Measurements from ENCODE around the gene LDAH.

LDAH gene

GRCh38 chr2:20671036-20671735, 151.7 kb downstream of the LDAH start:
- H3K27ac ChIP-seq (replicated peaks; ENCODE audit: low read length) = no peak overlapping the region
- no peak overlapping the region for H3K4me2 ChIP-seq (ENCODE audit: insufficient read depth, low read length, poor library complexity, severe bottlenecking)
- peak overlapping the region; percentile 13 for H3K4ac ChIP-seq (ENCODE audit: low read length)
- no peak overlapping the region for H2BK15ac ChIP-seq (ENCODE audit: low read length)
- H2AK5ac ChIP-seq (ENCODE audit: low read depth, low read length) = peak overlapping the region; percentile 96
- peak overlapping the region; percentile 52 for H3K9ac ChIP-seq (ENCODE audit: low read depth, low read length, poor library complexity)
- H3K14ac ChIP-seq (ENCODE audit: low read length) = peak overlapping the region; percentile 50
- H3K18ac ChIP-seq (ENCODE audit: low read length) = peak overlapping the region; percentile 70
- H2AFZ ChIP-seq (ENCODE audit: low read length) = no peak overlapping the region
- no peak overlapping the region for H4K8ac ChIP-seq (ENCODE audit: low read depth, low read length)
- peak overlapping the region; percentile 62 for H2BK5ac ChIP-seq (ENCODE audit: low read length)
- peak overlapping the region; percentile 32 for H4K91ac ChIP-seq (ENCODE audit: low read depth, low read length, poor library complexity)
- peaks cover 0 to 10% of the 10 kb centered on the region in 2 donors for H3K9me3 ChIP-seq (replicated peaks in 1 of 2; ENCODE audit: control insufficient read depth in 2 of 2, insufficient read depth in 1 of 2, low read depth in 1 of 2, low read length in 2 of 2)
- WGBS, 2 donors (ENCODE audit: extremely low coverage in 2 of 2, insufficient read length in 2 of 2, insufficient replicate concordance in 1 of 2) = no CpG with 5 or more reads among the region's 60 CpGs
- H3K36me3 ChIP-seq (replicated peaks in 1 of 2; ENCODE audit: control insufficient read depth in 2 of 2, insufficient read depth in 2 of 2, low read length in 2 of 2) = no peaks in the 10 kb centered on the region
- DNase-seq (ENCODE audit: low spot score) = no peak
- H3K4me3 ChIP-seq (ENCODE audit: low read length in 2 of 2) = peak overlapping the region in 1 of 2 donors; percentile 47
- H2BK120ac ChIP-seq (ENCODE audit: low read depth, low read length) = peak overlapping the region; percentile 50
- H3K4me1 ChIP-seq (ENCODE audit: control insufficient read depth in 2 of 2, insufficient read depth in 1 of 2, low read depth in 1 of 2, low read length in 2 of 2) = peaks cover 12 to 22% of the 10 kb centered on the region in 2 donors
- no peak overlapping the region for H2BK12ac ChIP-seq (ENCODE audit: low read length)
- H3K79me1 ChIP-seq (ENCODE audit: low read depth, low read length) = no peaks in the 10 kb centered on the region
- peak overlapping the region; percentile 97 for H3K23ac ChIP-seq (ENCODE audit: low read depth, low read length, poor library complexity)
- H3K27me3 ChIP-seq (ENCODE audit: control insufficient read depth in 3 of 3, insufficient read depth in 3 of 3, low read depth in 1 of 3, low read length in 3 of 3) = peaks cover 25 to 76% (median 47%) of the 10 kb centered on the region in 3 experiments

- Histone ChIP-seq H3K23ac (ENCODE audit: low read depth, low read length, poor library complexity) (peak overlapping the region; percentile 97), H3K18ac (ENCODE audit: low read length) (peak overlapping the region; percentile 70), H2AFZ (ENCODE audit: low read length) (no peak overlapping the region), H3K4me3 (ENCODE audit: low read length in 2 of 2) (peak overlapping the region in 1 of 2 donors; percentile 56), H4K8ac (ENCODE audit: low read depth, low read length) (no peak overlapping the region), H3K79me1 (ENCODE audit: low read depth, low read length) (no peaks in the 10 kb centered on the region), H2BK120ac (ENCODE audit: low read depth, low read length) (peak overlapping the region; percentile 63), H3K27ac (replicated peaks; ENCODE audit: low read length) (no peak overlapping the region), H3K9me3 (replicated peaks in 1 of 2; ENCODE audit: control insufficient read depth in 2 of 2, insufficient read depth in 1 of 2, low read depth in 1 of 2, low read length in 2 of 2) (peaks cover 0 to 10% of the 10 kb centered on the region in 2 donors), H3K4me1 (ENCODE audit: control insufficient read depth in 2 of 2, insufficient read depth in 1 of 2, low read depth in 1 of 2, low read length in 2 of 2) (peaks cover 14 to 21% of the 10 kb centered on the region in 2 donors), H3K4me2 (ENCODE audit: insufficient read depth, low read length, poor library complexity, severe bottlenecking) (no peak overlapping the region), H3K9ac (ENCODE audit: low read depth, low read length, poor library complexity) (peak overlapping the region; percentile 52), H2BK5ac (ENCODE audit: low read length) (no peak overlapping the region), H3K27me3 (ENCODE audit: control insufficient read depth in 3 of 3, insufficient read depth in 3 of 3, low read depth in 1 of 3, low read length in 3 of 3) (peaks cover 32 to 83% (median 54%) of the 10 kb centered on the region in 3 experiments), H2AK5ac (ENCODE audit: low read depth, low read length) (peak overlapping the region; percentile 96), H4K91ac (ENCODE audit: low read depth, low read length, poor library complexity) (no peak overlapping the region), H3K14ac (ENCODE audit: low read length) (peak overlapping the region; percentile 78), H2BK12ac (ENCODE audit: low read length) (no peak overlapping the region), H3K36me3 (replicated peaks in 1 of 2; ENCODE audit: control insufficient read depth in 2 of 2, insufficient read depth in 2 of 2, low read length in 2 of 2) (no peaks in the 10 kb centered on the region), H3K4ac (ENCODE audit: low read length) (no peak overlapping the region), H2BK15ac (ENCODE audit: low read length) (peak overlapping the region; percentile 82)
- WGBS, 2 donors (ENCODE audit: extremely low coverage in 2 of 2, insufficient read length in 2 of 2, insufficient replicate concordance in 1 of 2) = no CpG with 5 or more reads among the region's 83 CpGs
- no peak for DNase-seq (ENCODE audit: low spot score)
Measured at GRCh38 chr2:20670315-20671035, 152.4 kb downstream of the LDAH start.

GRCh38 chr2:20669562-20670314, 153.2 kb downstream of the LDAH start:
- Histone ChIP-seq H3K18ac (ENCODE audit: low read length) (peak overlapping the region; percentile 70), H4K8ac (ENCODE audit: low read depth, low read length) (no peak overlapping the region), H3K9ac (ENCODE audit: low read depth, low read length, poor library complexity) (no peak overlapping the region), H3K14ac (ENCODE audit: low read length) (peak overlapping the region; percentile 78), H3K27ac (replicated peaks; ENCODE audit: low read length) (no peak overlapping the region), H3K23ac (ENCODE audit: low read depth, low read length, poor library complexity) (peak overlapping the region; percentile 83), H3K9me3 (replicated peaks in 1 of 2; ENCODE audit: control insufficient read depth in 2 of 2, insufficient read depth in 1 of 2, low read depth in 1 of 2, low read length in 2 of 2) (peaks cover 0 to 10% of the 10 kb centered on the region in 2 donors), H3K4me3 (ENCODE audit: low read length in 2 of 2) (no peak overlapping the region), H2BK5ac (ENCODE audit: low read length) (no peak overlapping the region), H4K91ac (ENCODE audit: low read depth, low read length, poor library complexity) (no peak overlapping the region), H2AFZ (ENCODE audit: low read length) (no peak overlapping the region), H3K4me2 (ENCODE audit: insufficient read depth, low read length, poor library complexity, severe bottlenecking) (no peak overlapping the region), H2BK120ac (ENCODE audit: low read depth, low read length) (peak overlapping the region; percentile 63), H2BK12ac (ENCODE audit: low read length) (no peak overlapping the region), H2AK5ac (ENCODE audit: low read depth, low read length) (no peak overlapping the region), H3K27me3 (ENCODE audit: control insufficient read depth in 3 of 3, insufficient read depth in 3 of 3, low read depth in 1 of 3, low read length in 3 of 3) (peaks cover 40 to 91% (median 60%) of the 10 kb centered on the region in 3 experiments), H3K4me1 (ENCODE audit: control insufficient read depth in 2 of 2, insufficient read depth in 1 of 2, low read depth in 1 of 2, low read length in 2 of 2) (peaks cover 15 to 23% of the 10 kb centered on the region in 2 donors), H3K4ac (ENCODE audit: low read length) (no peak overlapping the region), H2BK15ac (ENCODE audit: low read length) (peak overlapping the region; percentile 82), H3K79me1 (ENCODE audit: low read depth, low read length) (no peaks in the 10 kb centered on the region), H3K36me3 (replicated peaks in 1 of 2; ENCODE audit: control insufficient read depth in 2 of 2, insufficient read depth in 2 of 2, low read length in 2 of 2) (no peaks in the 10 kb centered on the region)
- WGBS, 2 donors (ENCODE audit: extremely low coverage in 2 of 2, insufficient read length in 2 of 2, insufficient replicate concordance in 1 of 2) = no CpG with 5 or more reads among the region's 45 CpGs
- no peak for DNase-seq (ENCODE audit: low spot score)
